Anterior cingulate cortex (tissue), 58 donors: ENCODE data around the gene BRD3.

Source experiments
- DNase-seq, 58 donors: peaks; one replicate each; lab custom pipeline; 2025; lab: John Stamatoyannopoulos, UW

The BRD3 gene

DNA sequence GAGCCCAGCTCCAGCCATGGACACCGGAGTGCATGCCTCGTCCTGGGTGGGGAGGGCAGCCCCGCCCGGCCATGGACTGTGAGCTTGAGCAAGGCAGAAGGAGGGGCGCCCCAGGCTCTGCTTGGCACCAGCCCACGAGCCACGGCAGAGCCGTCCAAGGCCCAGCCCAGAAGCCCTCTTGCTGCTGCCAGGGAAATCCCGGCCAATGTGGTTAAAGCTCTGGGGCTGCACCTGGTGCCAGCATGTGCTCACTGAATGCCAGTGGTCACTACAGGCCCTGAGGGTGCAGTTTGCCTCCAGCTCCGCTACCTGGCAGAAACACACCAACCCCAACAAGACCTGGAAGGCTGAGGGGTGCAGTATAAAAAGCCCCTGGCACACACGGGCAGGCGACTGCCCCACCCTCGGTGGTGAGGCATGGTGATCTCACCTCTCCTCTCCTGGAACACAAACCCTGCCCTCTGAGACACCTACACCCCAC is 11.8 kb downstream of the BRD3 start:
- peak in 50 of 58 donors; percentile 11 to 81 (median 61) for DNase-seq

- DNase-seq = no peak
Measured at GRCh38 chr9:134054891-134055811, 12.7 kb downstream of the BRD3 start.

DNA sequence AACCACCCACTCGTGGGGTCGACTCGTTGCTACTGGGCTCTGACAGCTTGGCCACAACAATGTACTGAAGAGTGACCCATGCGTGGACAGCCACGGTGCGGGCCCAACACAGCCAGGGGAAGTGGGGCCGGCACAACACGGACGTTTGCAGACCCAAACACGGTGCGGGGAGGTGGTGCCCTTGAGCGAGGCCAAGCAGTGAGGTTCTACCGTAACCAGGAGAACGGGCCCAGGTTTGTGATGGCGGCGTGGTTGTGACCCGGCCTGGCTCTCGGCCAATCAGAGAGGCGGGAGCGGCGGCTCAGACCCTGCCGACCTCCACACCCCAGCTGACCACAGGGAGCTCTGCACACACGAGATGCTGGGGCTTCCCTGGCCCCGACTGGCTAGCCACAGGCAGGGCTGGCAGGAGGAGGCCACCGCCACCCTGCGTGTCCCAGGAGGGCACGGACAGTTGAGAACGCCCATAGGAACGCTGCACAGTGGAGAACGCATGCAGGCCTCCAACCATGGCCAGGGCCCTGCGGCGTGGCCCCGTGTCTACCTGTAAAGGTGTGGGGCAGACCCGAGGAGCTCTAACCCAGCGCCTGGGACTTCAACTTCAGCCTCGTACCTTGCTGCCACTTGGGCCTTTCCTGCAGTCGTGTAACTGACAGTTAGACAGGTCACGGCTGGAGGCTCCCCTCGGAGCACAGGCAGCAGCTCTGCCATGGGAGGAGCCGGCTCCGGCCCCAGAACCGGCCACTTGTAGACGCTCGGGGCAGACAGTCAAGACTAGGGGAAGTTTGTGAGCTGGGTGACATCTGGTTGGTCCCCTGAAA is 13.7 kb downstream of the BRD3 start:
- no peak for DNase-seq

GRCh38 chr9:134053401-134053871 is 14.4 kb downstream of the BRD3 start:
- DNase-seq = no peak

DNA sequence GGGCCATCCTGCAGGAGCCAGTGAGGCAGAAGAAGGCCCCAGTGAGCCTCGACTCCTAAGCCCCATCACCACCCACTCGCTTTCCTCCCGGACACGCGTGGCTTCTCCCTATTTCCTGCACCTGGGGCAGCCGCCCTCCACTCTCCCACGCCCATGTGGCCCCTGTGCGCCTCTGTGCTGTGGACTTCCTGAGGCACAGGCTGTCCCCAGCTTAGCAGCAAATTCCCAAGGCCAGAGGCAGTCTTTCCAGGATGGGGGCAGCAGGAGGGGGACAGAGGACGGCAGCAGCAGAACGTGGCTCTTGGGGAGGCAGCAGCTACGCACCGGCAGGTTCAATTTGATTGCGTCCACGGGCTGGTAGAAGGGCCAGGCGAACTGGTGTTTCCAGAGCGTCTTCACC is 14.9 kb downstream of the BRD3 start:
- no peak for DNase-seq

DNA sequence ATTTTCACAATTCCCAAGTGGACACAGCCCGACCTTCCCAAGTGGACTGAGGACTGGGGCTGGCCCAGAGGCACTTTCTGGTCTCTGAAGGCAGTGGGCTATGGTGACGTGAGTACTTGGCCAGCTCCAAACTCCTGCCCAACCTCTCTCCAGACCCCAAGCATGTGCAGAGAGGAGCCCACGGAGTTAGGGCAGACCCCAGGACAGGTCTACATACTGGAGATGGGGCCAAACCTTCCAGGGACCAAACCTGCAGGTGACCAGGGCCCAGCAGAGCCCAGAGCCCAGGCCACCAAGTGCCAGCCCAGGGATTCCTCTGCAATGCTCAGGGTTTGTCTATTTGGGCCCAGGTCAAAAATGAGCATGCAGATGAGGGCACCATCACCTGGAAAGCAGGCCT is 15.3 kb downstream of the BRD3 start:
- DNase-seq = no peak

GRCh38 chr9:134051319-134051718 is 16.5 kb downstream of the BRD3 start:
- no peak for DNase-seq

GRCh38 chr9:134050726-134051125 is 17.1 kb downstream of the BRD3 start:
- DNase-seq = no peak

DNA sequence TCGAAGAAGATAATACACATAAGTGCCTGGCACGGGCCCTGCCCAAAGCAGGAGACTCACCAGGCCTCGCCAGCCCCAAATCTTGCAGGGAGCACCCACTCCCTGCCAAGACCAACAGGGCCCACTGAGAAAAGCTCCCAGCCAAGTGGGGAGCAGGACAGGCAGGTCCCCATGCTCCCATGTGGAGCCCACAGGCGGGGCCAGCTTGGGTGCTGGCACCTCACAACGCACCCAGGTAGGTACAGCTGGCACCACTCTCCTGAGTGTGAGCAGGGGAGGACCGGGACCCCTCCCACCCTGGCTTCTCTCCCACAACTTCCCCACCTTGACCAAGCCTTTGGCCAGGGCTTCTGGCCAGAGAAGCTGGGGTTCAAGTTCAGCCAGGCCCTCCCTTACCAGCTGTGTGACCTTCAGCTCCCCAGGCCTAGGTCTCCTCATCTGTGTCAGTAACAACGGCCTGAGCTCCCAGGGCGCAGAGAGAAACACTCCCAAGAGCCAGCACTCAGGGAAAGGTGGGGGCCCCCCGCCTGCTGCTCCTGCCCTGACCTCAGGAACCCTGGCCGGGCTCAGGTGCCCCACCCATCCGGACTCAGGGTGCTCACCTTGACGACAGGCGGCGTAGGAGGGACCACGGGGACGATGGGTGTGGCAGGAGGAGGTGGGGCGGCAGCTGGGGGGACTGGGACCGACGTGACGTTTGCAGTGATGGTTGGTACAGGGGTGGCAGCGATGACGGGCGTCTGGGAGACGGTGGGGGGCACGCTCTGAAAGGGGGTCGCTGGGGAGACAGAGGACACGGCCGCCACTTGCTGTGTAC is 17.8 kb downstream of the BRD3 start:
- no peak for DNase-seq

DNA sequence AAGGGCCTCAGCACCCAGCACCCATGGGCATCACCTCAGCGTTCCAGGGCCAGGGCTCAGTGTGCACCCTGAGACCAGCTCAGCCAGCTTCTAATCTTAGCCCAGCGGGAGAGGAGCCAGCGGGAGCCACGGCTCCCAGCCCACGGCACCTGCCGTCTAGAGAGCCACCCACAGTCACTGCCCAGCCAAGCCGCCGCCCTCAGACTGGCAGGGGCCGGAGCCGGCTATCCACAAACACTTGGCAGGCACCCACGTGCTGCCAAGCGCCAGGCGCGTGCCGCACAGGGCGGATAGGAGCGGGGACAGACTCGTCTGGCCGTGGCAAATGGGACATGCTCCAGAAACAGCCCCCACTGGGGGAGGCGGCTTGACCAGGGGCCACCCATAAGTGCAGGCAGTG is 18.6 kb downstream of the BRD3 start:
- peak in 25 of 58 donors; percentile 12 to 64 (median 29) for DNase-seq

DNA sequence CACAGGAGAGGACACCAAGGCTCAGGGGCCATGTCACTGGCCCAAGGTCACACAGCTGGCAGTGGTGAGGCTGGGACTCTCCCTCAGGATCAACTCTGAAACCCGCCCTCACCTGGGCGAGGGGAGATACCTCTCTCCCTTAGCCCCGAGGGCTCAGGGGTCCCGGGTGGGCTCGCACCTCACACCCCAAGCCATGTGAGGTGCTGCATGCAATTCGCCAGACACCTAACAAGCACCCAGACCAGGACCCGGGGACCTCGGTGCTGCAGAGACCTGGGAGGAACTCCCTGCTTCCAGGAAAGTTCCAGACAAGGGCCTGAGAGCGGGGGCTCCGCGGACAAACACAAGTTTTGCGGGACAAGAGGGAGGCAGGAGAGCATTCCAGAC is 19.3 kb downstream of the BRD3 start:
- no peak for DNase-seq

DNA sequence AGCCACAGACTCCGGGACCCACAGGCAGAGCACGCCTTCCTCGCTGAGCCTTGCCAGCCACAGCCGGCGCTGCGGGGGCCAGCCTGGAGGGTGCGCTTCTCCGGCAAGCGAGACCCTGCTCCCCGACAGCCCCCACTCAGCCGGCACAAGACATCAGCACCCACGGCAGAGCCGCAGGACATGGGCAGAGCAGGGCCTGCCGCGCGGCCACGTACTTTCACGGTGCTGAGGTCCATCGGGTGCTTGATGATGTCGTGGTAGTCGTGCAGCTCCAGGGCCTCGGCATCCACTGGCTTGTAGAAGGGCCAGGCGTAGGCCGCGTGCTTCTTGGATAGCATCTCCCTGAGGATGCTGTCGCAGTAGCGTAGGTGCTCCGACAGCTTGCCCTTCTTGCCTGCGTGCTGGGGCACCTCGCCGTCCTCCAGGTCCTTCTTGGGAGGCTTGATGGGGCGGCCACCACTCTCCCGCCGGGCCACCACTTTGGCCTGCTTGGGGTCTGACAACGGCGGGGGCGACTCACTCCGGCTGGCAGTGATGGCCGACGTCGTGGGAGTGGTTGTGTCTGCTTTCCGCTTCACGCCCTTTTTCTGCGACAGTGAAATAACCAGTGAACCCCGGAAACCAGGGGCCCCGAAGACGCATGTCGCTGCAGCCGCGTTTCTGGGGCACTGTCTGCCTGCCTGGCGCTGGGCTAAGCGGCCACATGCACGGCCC is 19.8 kb downstream of the BRD3 start:
- DNase-seq = no peak

- DNase-seq = no peak
Measured at GRCh38 chr9:134046894-134047681, 20.7 kb downstream of the BRD3 start.

DNA sequence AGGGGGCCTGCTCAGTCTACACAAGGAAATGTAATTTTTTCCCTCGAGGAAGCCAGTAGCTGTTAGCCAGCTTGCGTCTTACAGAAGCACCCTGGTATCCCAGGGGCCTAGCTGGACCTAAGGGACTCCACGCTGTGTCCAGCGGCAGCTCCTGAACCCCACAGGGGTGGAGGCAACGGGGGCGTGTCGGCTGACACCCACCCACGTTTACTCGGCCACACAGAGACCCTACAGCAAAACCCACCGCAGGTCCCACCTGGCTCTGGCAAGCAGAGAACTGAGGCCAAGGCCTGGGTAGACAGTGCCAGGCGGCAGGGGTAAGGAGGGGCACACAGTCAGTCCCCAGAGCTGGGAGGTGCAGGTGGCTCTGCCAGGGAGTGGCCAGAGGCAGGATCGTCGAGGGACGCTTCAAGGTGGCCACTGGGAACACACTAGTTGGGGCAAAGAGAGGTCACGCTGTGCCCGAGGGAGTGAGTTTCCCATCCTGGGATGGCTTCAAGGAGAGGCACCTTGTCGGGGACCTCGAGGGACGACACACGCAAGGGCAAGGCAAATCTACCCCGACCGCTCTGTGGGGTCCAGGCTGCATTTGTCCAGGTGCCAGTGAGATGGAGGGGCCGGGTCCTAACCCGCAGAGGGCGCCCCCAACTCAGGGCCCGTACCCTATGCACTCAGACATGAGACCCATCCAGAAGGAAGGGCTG is 21.8 kb downstream of the BRD3 start:
- DNase-seq = no peak

DNA sequence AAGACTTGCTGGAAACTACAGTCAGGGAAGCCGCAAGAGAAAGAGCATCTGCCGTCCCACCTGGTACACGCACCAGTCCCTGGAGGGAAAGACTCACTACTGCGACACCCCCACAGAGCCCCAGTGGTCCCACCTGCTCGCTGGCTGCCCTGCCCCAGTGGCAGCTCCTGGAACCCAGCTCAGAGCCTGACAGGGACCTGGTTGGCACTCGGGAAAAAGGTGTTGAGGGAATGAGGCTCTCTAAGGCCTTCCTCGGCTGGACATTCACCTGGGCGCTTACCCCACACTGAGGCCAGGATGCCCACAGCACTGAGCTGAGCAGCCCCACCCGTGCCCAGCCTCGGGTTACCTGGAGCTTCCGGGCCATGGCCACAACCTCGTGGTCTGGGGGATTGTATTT is 22.9 kb downstream of the BRD3 start:
- DNase-seq = no peak

GRCh38 chr9:134043531-134043988 is 24.3 kb downstream of the BRD3 start:
- no peak for DNase-seq

- no peak for DNase-seq
Measured at GRCh38 chr9:134041649-134041962, 26.2 kb downstream of the BRD3 start.
